ENCODE results near the gene EPOP. TPM values are rescaled to one million over a fixed set of nuclear protein-coding genes. Genes with fewer than 3 reads are reported as not detected.

The EPOP gene
- total and polyA plus RNA-seq, 2 of the 13 experiments (the other 11 are each of a cell fraction or from before 2014, with no cell fraction given): 14.7 to 37.8 TPM

DNA sequence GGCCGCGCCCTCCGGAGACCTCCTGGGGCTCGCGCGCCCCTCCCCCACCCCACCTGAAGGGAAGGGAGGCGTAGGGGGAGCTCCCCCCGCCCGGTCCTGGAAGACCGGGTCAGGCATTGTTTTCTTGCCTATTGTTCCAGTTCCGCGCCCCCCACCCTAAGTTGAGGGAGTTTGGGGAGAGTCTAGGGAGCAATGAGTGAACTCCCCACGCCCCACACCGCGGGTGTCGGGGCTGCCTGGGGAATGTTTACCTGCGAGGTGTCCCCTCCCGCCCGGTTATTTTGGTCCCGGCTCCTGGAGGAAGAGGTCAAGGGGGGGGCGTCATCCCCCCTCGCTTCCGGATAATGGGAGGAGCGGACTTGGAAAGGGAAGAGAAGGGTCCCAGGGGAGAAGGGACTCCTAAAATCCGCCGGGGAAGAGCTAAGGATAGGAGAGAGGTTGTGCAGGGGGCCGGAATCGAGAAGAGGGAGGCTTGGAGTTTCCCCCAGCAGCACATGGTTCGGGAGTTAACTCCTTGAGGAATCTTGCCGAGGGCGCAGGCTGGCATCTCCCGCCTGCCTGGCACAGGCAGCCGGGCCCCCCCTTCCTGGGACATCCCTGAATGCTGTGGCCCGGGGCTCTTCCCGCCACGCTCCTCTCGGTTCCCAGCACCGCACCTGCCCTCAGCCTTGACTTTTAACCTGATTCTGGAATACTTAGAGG lies 31.2 kb upstream of the EPOP start (continued):
- TF ChIP-seq, protein P1, sequence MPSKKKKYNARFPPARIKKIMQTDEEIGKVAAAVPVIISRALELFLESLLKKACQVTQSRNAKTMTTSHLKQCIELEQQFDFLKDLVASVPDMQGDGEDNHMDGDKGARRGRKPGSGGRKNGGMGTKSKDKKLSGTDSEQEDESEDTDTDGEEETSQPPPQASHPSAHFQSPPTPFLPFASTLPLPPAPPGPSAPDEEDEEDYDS (CRISPR knock-in tag; IDR thresholded peaks at IDR 0.05): no peak
- TF ChIP-seq ZNF615 (CRISPR knock-in tag; IDR thresholded peaks at IDR 0.05; ENCODE audit: borderline replicate concordance) (no peak), ZNF33A (CRISPR knock-in tag; IDR thresholded peaks at IDR 0.05; ENCODE audit: borderline replicate concordance) (no peak), ZNF530 (CRISPR knock-in tag; IDR thresholded peaks at IDR 0.05; ENCODE audit: low read depth) (no peak), ZNF30 (CRISPR knock-in tag; IDR thresholded peaks at IDR 0.05) (no peak), ZFAT (CRISPR knock-in tag; conservative IDR thresholded peaks at IDR 0.05) (no peak), HES4 (CRISPR knock-in tag; IDR thresholded peaks at IDR 0.05; ENCODE audit: borderline replicate concordance) (peak; percentile 86), ZNF562 (CRISPR knock-in tag; IDR thresholded peaks at IDR 0.05; ENCODE audit: borderline replicate concordance) (no peak), ETV6 (CRISPR knock-in tag; conservative IDR thresholded peaks at IDR 0.05) (peak; percentile 43; the same call in 1 of the 2 replicates), MAFG (CRISPR knock-in tag; IDR thresholded peaks at IDR 0.05) (no peak), ZNF589 (CRISPR knock-in tag; conservative IDR thresholded peaks at IDR 0.05) (no peak), ZNF335 (CRISPR knock-in tag; IDR thresholded peaks at IDR 0.05) (no peak), ARHGAP35 (CRISPR knock-in tag; IDR thresholded peaks at IDR 0.05; ENCODE audit: borderline replicate concordance) (0 out of 2 replicates have a peak, but pooled peaks have one; percentile 59), ARNTL (CRISPR knock-in tag; IDR thresholded peaks at IDR 0.05) (no peak), TARDBP (CRISPR knock-in tag; IDR thresholded peaks at IDR 0.05) (no peak; the same call in 1 of the 2 replicates), ZFP1 (CRISPR knock-in tag; IDR thresholded peaks at IDR 0.05) (no peak), FOXC1 (CRISPR knock-in tag; IDR thresholded peaks at IDR 0.05; ENCODE audit: borderline replicate concordance) (peak; percentile 75; the same call in 1 of the 2 replicates), ZNF468 (CRISPR knock-in tag; IDR thresholded peaks at IDR 0.05) (no peak), ZNF224 (CRISPR knock-in tag; IDR thresholded peaks at IDR 0.05) (no peak), NPAS2 (CRISPR knock-in tag; IDR thresholded peaks at IDR 0.05; ENCODE audit: borderline replicate concordance) (no peak), GTF3A (CRISPR knock-in tag; conservative IDR thresholded peaks at IDR 0.05) (no peak), ATRX (CRISPR knock-in tag; IDR thresholded peaks at IDR 0.05; ENCODE audit: borderline replicate concordance) (no peak)
- TF ChIP-seq, protein P2, sequence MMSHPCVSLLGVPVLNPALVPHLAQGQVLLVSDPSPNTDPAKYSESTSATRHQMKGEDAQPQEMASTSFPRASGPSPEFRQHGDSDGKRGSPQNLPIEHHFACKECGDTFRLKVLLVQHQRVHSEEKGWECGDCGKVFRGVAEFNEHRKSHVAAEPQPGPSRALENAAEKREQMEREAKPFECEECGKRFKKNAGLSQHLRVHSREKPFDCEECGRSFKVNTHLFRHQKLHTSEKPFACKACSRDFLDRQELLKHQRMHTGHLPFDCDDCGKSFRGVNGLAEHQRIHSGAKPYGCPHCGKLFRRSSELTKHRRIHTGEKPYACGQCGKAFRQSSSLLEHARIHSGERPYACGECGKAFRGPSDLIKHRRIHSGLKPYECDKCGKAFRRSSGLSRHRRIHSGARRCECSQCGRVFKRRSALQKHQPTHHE (CRISPR knock-in tag; IDR thresholded peaks at IDR 0.05; ENCODE audit: borderline replicate concordance): no peak
- TF ChIP-seq, protein P3, sequence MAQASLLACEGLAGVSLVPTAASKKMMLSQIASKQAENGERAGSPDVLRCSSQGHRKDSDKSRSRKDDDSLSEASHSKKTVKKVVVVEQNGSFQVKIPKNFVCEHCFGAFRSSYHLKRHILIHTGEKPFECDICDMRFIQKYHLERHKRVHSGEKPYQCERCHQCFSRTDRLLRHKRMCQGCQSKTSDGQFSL (CRISPR knock-in tag; IDR thresholded peaks at IDR 0.05): peak; percentile 21; the same call in 1 of the 2 replicates
- TF ChIP-seq, protein P4, sequence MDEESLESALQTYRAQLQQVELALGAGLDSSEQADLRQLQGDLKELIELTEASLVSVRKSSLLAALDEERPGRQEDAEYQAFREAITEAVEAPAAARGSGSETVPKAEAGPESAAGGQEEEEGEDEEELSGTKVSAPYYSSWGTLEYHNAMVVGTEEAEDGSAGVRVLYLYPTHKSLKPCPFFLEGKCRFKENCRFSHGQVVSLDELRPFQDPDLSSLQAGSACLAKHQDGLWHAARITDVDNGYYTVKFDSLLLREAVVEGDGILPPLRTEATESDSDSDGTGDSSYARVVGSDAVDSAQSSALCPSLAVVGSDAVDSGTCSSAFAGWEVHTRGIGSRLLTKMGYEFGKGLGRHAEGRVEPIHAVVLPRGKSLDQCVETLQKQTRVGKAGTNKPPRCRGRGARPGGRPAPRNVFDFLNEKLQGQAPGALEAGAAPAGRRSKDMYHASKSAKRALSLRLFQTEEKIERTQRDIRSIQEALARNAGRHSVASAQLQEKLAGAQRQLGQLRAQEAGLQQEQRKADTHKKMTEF (CRISPR knock-in tag; IDR thresholded peaks at IDR 0.05): peak; percentile 33; the same call in 1 of the 2 replicates
- TF ChIP-seq, protein P5, sequence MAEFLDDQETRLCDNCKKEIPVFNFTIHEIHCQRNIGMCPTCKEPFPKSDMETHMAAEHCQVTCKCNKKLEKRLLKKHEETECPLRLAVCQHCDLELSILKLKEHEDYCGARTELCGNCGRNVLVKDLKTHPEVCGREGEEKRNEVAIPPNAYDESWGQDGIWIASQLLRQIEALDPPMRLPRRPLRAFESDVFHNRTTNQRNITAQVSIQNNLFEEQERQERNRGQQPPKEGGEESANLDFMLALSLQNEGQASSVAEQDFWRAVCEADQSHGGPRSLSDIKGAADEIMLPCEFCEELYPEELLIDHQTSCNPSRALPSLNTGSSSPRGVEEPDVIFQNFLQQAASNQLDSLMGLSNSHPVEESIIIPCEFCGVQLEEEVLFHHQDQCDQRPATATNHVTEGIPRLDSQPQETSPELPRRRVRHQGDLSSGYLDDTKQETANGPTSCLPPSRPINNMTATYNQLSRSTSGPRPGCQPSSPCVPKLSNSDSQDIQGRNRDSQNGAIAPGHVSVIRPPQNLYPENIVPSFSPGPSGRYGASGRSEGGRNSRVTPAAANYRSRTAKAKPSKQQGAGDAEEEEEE (CRISPR knock-in tag; IDR thresholded peaks at IDR 0.05; ENCODE audit: borderline replicate concordance): no peak
